Measurements from ENCODE around the gene SIGLEC1. TPM values are rescaled to one million over a fixed set of nuclear protein-coding genes. Genes with fewer than 3 reads are reported as not detected.

Gene SIGLEC1
- total RNA-seq, 1 donor from 2014 or later, result 0.53 TPM

- DNase-seq (ENCODE audit: low read depth), result no peak
Observed at GRCh38 chr20:3681352-3681930, 31.0 kb downstream of the SIGLEC1 start.

DNA sequence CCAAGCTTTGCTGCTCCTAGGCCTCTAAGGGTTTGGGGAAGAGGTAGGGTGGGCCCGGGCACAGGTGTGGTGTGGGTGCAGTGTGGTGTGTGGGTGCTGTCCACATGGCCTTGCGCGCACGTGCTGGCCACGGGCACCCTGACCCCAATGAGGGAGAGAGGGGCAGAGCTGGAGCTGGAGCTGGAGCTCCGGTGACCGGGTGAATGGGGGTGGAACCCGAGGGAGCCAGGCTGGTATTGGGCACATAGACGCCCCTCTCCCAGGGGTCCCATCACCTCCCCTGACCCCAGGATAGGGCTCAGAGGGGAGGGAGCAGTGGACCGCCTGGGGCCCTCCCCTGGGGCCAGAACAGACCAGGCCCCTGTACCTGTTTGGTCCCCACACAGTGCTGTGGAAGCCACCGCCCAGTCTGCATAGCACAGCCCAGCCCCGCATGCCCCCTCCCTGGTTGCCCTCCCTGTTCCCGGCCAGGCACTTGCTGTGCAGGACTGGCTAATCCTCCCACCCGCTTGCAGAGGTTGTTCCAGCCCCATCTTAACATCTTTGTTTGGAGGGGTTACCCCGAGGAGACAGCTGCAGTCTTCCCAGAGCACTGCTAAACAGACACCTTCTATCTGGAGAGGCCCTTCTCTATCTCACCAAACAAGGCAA is 31.6 kb downstream of the SIGLEC1 start:
- no peak for DNase-seq (ENCODE audit: low read depth)

- peak; percentile 41 for DNase-seq (ENCODE audit: low read depth)
Observed at GRCh38 chr20:3679749-3680700, 32.4 kb downstream of the SIGLEC1 start.

DNA sequence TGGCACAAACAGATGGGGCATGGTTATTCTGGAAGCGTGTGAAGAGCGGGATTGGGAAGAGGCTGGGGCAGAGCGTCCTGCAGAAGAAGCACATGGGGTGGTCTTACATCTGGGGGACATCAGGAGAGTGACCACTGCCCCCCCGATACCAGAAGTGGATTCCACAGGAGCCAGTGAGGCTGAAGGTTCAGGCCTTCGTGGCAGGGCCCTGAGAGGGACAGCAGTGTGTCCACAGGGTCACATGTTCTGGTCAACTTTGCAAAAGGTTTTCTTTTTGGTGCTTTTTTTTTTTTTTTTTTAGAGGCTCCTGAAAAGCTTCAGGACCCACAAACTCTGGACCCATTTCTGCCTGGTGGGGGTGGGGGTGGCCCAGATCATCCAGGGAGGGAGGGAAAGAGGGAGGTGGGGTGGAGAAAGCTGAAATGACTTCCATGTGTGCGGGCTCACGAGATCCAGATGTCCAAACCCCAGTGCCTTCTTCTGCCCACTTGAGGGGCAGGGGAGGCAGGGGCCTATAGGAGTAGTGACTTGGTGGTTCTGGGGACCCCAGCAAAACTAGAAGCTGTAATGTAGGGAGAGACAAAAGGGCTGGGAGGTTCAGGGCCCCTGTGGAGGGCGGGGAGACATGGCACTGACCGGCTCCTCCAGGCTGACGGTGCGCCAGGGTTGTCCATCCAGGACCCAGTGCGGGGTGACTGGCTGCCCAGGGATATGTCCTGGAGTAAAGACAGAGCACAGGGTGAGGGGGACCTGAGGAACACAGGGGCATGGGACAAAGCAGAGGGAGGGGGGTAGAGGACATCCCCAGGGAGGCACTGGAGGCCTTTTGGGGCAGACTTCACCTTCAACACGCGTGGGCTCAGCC is 33.3 kb downstream of the SIGLEC1 start:
- no peak for DNase-seq (ENCODE audit: low read depth)

- DNase-seq (ENCODE audit: low read depth), result no peak
Observed at GRCh38 chr20:3678198-3678597, 34.2 kb downstream of the SIGLEC1 start.

- DNase-seq (ENCODE audit: low read depth), result peak; percentile 26
Observed at GRCh38 chr20:3677733-3678132, 34.7 kb downstream of the SIGLEC1 start.

- DNase-seq (ENCODE audit: low read depth), result no peak
Observed at GRCh38 chr20:3674995-3675900, 37.2 kb downstream of the SIGLEC1 start.

DNA sequence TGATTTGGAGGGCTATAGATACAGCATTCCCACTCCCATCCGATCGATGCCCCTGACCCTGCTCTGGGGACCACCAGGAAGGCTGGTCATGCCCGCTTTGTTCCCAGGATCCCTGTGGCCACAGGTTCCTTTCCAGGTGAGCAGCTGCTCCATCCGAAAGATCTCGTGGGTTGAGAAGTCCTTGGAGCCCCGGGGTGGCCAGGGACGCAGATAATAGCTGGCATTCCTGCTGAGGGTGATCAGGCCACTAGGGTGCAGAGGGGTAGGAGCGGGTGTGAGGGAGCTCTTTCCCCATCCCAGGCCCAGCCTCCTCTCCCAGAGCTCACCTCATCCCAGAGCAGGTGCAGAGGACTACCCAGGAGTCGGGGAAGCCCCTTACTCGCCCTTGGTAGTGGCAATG is 38.0 kb downstream of the SIGLEC1 start:
- DNase-seq (ENCODE audit: low read depth), result no peak

DNA sequence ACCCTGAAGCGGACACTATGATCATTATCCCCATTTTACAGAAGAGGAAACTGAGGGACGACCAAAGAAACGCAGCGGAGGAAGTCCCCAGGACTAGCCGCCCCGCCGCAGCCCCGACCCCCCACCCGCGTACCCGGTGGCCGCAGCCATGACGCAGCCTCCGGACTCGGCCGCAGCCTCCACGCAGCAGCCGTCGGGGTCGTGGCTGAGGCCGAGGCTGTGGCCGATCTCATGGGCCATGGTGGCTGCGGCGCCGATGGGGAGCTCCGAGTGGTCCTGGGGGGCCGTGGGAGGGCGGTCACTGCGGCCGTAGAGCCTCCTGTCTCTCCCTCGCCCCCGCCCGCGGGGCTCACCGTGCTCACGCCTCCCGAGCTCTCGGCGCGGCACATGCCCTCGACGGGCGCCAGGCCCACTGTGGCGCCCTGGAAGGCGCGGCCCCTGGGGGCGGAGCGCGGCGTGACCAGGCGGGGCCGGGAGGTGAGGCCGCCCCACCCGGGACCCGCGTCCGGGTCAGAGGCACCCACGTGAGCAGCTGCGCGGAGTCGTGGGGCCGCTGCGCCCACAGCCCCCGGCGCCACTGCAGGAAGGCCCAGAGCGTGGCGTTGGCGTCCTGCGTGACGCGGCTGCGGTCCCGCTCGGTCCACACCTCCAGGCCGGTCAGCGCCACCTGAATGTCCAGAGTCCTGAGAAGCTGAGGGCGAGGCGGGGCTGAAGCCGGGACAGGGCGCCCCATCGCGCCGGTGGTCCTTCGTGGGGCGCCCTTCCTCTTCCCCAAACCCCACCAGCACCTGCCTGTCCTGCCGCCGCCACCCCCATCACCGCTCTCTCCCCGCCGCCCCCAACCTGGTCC is 39.0 kb downstream of the SIGLEC1 start:
- no peak for DNase-seq (ENCODE audit: low read depth)

- no peak for DNase-seq (ENCODE audit: low read depth)
Observed at GRCh38 chr20:3672547-3673171, 39.7 kb downstream of the SIGLEC1 start.

GRCh38 chr20:3671986-3672546 is 40.3 kb downstream of the SIGLEC1 start:
- DNase-seq (ENCODE audit: low read depth), result no peak

DNA sequence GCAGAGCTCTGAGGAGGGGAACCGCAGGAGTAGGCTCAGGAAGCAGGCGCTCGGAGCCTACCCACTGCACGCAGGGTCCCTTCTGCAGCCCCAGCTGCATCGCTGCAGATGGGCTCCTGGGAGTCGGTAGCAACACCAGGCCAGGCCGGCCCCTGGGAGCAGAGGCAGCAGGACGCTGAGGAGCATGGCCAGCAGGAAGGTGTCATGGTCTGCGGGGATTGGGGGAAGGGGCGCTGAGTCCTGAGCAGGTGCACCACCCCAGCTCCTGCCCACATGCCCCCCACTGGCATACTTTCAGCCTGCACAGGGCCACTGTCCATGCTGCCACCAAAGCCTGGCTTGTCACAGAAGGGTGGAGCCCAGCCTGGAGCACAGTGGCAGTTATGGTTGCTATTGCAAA is 41.5 kb downstream of the SIGLEC1 start:
- DNase-seq (ENCODE audit: low read depth), result no peak

GRCh38 chr20:3670511-3670910 is 41.9 kb downstream of the SIGLEC1 start:
- peak; percentile 44 for DNase-seq (ENCODE audit: low read depth)

DNA sequence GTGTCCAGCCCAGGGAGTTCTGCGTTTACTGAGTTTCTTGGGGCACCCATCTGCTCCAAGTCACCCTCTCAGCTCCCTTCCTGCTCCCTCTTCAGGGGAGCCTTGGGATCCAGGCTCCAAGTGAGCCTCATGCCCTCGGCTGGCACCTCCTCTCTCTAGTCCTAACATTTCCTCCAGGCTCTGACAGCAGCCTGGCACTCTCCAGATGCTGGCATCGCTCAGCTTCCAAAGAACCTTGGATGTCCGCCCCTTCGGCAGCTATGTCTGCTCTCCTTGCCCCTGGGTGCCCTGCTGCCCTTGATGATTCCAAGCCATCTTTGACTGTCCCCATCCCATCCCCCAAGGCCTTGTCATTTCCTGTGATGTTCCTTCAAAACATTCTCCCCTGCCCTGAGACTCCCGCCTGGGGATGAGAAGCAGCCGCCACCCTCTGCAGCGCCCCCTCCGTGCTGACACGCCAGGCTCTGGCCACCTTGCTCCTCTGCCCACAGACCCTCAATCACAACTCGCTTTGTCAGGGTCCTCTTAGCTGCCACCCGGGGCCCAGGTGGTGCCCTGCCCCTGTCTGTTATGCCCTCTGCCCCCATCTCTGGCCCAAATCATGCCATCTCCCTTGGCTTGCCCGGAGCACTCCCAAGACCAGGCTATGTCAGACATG is 42.6 kb downstream of the SIGLEC1 start:
- no peak for DNase-seq (ENCODE audit: low read depth)

DNA sequence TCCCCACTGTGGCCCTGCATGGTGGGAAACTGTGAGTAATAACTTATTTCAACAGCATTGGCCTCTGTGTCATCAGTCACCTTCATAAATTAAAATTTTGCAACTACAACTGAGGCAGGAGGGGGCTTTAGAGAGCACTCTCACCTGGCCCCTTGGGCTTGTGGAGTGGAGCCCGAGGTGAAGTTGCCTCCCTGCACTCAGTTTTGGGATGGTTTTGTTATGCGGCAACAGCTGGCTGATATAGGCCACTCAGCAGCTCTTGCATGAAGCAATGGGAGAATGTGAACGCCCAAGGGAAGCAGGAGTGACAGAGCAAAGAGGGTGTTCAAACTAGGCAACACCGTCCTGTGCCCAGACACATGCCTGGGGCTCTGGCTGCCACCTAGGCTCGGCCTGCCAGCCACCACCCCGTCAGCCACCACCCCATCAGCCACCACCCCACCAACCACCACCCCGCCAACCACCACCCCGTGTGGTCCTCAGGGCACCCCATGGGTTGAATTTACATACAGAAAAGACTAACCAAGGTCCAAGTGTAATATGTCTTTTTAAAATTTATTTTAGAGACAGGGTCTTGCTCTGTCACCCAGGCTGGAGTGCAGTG is 44.9 kb downstream of the SIGLEC1 start:
- no peak for DNase-seq (ENCODE audit: low read depth)

DNA sequence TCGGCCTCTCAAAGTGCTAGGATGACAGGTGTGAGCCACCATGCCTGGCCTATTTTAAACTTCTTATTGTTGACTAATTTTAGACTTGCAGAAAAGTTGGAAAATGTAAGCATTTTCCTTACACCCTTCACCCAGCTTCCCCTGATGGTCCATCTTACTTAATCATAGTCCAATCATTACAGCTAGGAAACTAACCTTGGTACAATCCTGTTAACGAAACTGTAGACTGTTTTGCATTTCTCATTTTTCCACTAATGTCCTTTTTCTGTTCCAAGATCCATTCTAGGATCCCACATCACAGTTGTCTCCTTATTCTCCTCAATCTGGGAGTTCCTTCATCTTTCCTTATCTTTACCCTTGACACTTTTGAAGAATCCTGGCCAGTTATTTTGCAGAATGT is 48.5 kb downstream of the SIGLEC1 start:
- no peak for DNase-seq (ENCODE audit: low read depth)

DNA sequence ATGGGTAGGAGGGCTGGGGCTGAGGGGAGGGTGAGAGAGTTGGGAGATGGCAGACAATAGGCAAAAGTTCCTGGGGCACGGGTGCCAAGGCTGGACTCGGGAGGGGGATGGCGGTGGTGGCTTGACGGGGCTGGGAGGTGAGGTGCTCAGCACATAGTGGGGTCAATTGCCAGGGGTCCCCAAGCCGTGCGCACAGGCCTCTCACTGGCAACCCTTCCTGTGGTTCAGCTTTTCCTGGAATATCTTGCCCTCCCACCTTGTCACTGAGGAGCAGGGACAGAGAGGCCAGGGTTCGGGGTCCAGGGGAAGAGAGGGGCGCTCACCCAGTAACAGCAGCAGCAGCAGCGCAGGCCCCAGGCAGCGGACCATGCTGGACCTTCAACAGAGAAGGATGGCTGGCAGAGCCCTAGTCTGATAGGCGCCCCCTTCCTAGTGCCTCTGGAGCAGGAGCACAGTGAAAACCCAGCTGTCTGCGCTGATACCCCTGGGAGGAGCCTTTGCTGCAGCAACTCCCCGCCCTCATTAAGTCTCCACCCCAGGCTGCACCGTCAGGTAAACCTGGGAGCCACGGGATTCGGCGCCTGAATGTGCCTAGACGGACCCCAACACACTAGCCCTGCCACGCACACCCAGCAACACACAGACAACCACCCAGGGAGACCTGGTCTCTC is 49.2 kb downstream of the SIGLEC1 start, which contains the start of gene GFRA4:
Gene GFRA4, minus strand, starts transcription at position 369 of the 671 bp plus-strand sequence. Its CDS starts 0 bp downstream, at position 369.
- no peak for DNase-seq (ENCODE audit: low read depth)
